Measurements from ENCODE around the gene FBXO9.

FBXO9 gene

GRCh38 chr6:53054532-53054931 lies 10.7 kb upstream of the FBXO9 start:
- Histone ChIP-seq H3K4me2 (ENCODE audit: low read length) (no peak overlapping the region), H4K20me1 (ENCODE audit: control insufficient read depth, insufficient read depth, low read depth, low read length) (no peaks in the 10 kb centered on the region)

GRCh38 chr6:53055873-53056272 lies 9.3 kb upstream of the FBXO9 start:
- Histone ChIP-seq H3K27me3 (ENCODE audit: control insufficient read depth, low read length) (no peaks in the 10 kb centered on the region), H3K36me3 (ENCODE audit: control insufficient read depth, low read length) (no peaks in the 10 kb centered on the region), H3K27ac (ENCODE audit: low read depth, low read length) (no peak overlapping the region), H3K9me2 (replicated peaks; ENCODE audit: control insufficient read depth, low read length) (no peaks in the 10 kb centered on the region), H3K4me2 (ENCODE audit: low read length) (no peak overlapping the region), H3K4me1 (ENCODE audit: control insufficient read depth, low read length) (peaks cover 9% of the 10 kb centered on the region), H4K20me1 (ENCODE audit: control insufficient read depth, insufficient read depth, low read depth, low read length) (no peaks in the 10 kb centered on the region), H3K4me3 (ENCODE audit: low read length) (no peak overlapping the region), H3K9me3 (ENCODE audit: control insufficient read depth, insufficient read depth, low read length) (no peaks in the 10 kb centered on the region), H3F3A (ENCODE audit: control insufficient read depth, insufficient read depth) (no peaks in the 10 kb centered on the region), H3K79me2 (ENCODE audit: control insufficient read depth, low read length) (no peaks in the 10 kb centered on the region)
- TF ChIP-seq CTCF (IDR thresholded peaks at IDR 0.05; ENCODE audit: low read depth, low read length, poor library complexity, severe bottlenecking) (no peak), EZH2phosphoT487 (IDR thresholded peaks at IDR 0.05; ENCODE audit: borderline replicate concordance, low read length) (no peak)

More at GRCh38 chr6:53054532-53054931, 10.7 kb upstream of the FBXO9 start:
- no peaks in the 10 kb centered on the region for H3K36me3 ChIP-seq (ENCODE audit: control insufficient read depth, low read length)
- no peak overlapping the region for H3K4me3 ChIP-seq (ENCODE audit: low read length)
- H3K9me2 ChIP-seq (replicated peaks; ENCODE audit: control insufficient read depth, low read length), result no peaks in the 10 kb centered on the region
- no peaks in the 10 kb centered on the region for H3F3A ChIP-seq (ENCODE audit: control insufficient read depth, insufficient read depth)
- no peaks in the 10 kb centered on the region for H3K4me1 ChIP-seq (ENCODE audit: control insufficient read depth, low read length)
- no peaks in the 10 kb centered on the region for H3K79me2 ChIP-seq (ENCODE audit: control insufficient read depth, low read length)
- H3K9me3 ChIP-seq (ENCODE audit: control insufficient read depth, insufficient read depth, low read length), result no peaks in the 10 kb centered on the region
- H3K27ac ChIP-seq (ENCODE audit: low read depth, low read length), result no peak overlapping the region
- no peaks in the 10 kb centered on the region for H3K27me3 ChIP-seq (ENCODE audit: control insufficient read depth, low read length)
- TF ChIP-seq CTCF (IDR thresholded peaks at IDR 0.05; ENCODE audit: low read depth, low read length, poor library complexity, severe bottlenecking) (no peak), EZH2phosphoT487 (IDR thresholded peaks at IDR 0.05; ENCODE audit: borderline replicate concordance, low read length) (no peak)

GRCh38 chr6:53056273-53056672 lies 8.9 kb upstream of the FBXO9 start:
- no peak overlapping the region for H3K4me2 ChIP-seq (ENCODE audit: low read length)

More at GRCh38 chr6:53056273-53056672, 8.9 kb upstream of the FBXO9 start:
- Histone ChIP-seq H3K9me2 (replicated peaks; ENCODE audit: control insufficient read depth, low read length) (no peaks in the 10 kb centered on the region), H3K79me2 (ENCODE audit: control insufficient read depth, low read length) (no peaks in the 10 kb centered on the region), H3K27me3 (ENCODE audit: control insufficient read depth, low read length) (no peaks in the 10 kb centered on the region), H3K4me1 (ENCODE audit: control insufficient read depth, low read length) (peaks cover 12% of the 10 kb centered on the region), H3K9me3 (ENCODE audit: control insufficient read depth, insufficient read depth, low read length) (no peaks in the 10 kb centered on the region), H3K36me3 (ENCODE audit: control insufficient read depth, low read length) (no peaks in the 10 kb centered on the region), H3K27ac (ENCODE audit: low read depth, low read length) (no peak overlapping the region), H4K20me1 (ENCODE audit: control insufficient read depth, insufficient read depth, low read depth, low read length) (no peaks in the 10 kb centered on the region), H3F3A (ENCODE audit: control insufficient read depth, insufficient read depth) (no peaks in the 10 kb centered on the region), H3K4me3 (ENCODE audit: low read length) (no peak overlapping the region)
- TF ChIP-seq EZH2phosphoT487 (IDR thresholded peaks at IDR 0.05; ENCODE audit: borderline replicate concordance, low read length), result no peak
- no peak for TF ChIP-seq CTCF (IDR thresholded peaks at IDR 0.05; ENCODE audit: low read depth, low read length, poor library complexity, severe bottlenecking)
